Measurements from ENCODE around the gene ELK4. TPM values are rescaled to one million over a fixed set of nuclear protein-coding genes. Genes with fewer than 3 reads are reported as not detected.

ELK4 gene
- total and polyA plus RNA-seq, 2 of the 13 experiments (the other 11 are each of a cell fraction or from before 2014, with no cell fraction given) = 8.3 to 13.1 TPM

DNA sequence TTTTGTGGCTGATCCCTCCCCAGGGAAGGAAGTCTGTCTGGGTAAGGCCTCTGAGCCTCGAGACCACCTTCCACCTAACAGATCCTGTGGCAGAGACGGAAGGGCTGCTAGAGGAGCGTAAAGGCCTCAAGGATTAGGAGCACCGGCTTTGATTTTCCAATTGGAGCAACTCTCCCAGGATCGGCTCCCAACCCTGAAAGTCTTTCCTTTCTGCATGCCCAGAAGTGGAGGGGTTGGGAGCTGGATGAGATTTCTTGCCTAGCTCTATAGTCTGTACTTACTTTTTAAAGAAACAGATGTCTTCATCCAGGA lies 41.4 kb downstream of the ELK4 start:
- ChIA-PET POLR2A (interaction anchor here (2.7 to 2.9 kb wide), 2 partner anchors 42 to 68 kb away, joined by 35 to 63 read pairs; partner anchors contain the start of gene ELK4), CTCF (ENCODE audit: low intra/inter-chr PET ratio, low total read pairs) (interaction anchor here (2.7 to 5.1 kb wide), 2 partner anchors 42 to 67 kb away, joined by 16 to 99 read pairs; partner anchors contain the start of gene ELK4)
- 0 out of 5 replicates have a peak, but pooled peaks cover 0 to 2% of the 10 kb centered on the region in 2 experiments for H3K36me3 ChIP-seq (replicated peaks in 1 of 2; ENCODE audit: control insufficient read depth in 1 of 2, insufficient read depth in 2 of 2, low read length in 2 of 2)
- ATAC-seq (no peak), DNase-seq (ENCODE audit: low spot score) (no peak), FAIRE-seq (no peak)
- no peak overlapping the region for H3K4me3 ChIP-seq (replicated peaks in 1 of 3; ENCODE audit: insufficient read depth in 1 of 3, low read depth in 2 of 3, low read length in 3 of 3)
- H3K9me3 ChIP-seq (ENCODE audit: low read length) = no peaks in the 10 kb centered on the region
- intact Hi-C loops (cut with micrococcal nuclease; ENCODE audit: unreplicated experiment) = no loop called here
- WGBS (ENCODE audit: low lambda C conversion rate) = 34% methylated on average over 5 of the region's 5 CpGs
- no peak overlapping the region for H2AFZ ChIP-seq (ENCODE audit: low read length)
- in situ Hi-C loops (cut with HindIII; ENCODE audit: extremely low pct_ligation_motif_present, low pct_unique_long_range_greater_than_20kb) = loop anchor here (5.0 kb wide), 3 partner anchors 42 to 127 kb away; partner anchors contain the start of gene ELK4
- no peaks in the 10 kb centered on the region for H3K79me2 ChIP-seq (ENCODE audit: insufficient read depth, low read length)
- peak overlapping the region; percentile 28 for H3K4me2 ChIP-seq (ENCODE audit: low read depth, low read length)
- H3K4me1 ChIP-seq (ENCODE audit: insufficient read depth, low read length) = peaks cover 39% of the 10 kb centered on the region
- H4K20me1 ChIP-seq (ENCODE audit: insufficient read depth, low read length) = no peaks in the 10 kb centered on the region
- no TSS peak for BruUV-seq (replicated peaks)
- H3K27me3 ChIP-seq (ENCODE audit: control insufficient read depth in 1 of 2, insufficient read depth in 2 of 2, low read length in 2 of 2) = 0 out of 5 replicates have a peak, but pooled peaks cover 0 to 7% of the 10 kb centered on the region in 2 experiments
- H3K9ac ChIP-seq (ENCODE audit: insufficient read depth, low read depth, low read length) = no peak overlapping the region; the same call in 1 of the 2 replicates
- no peak overlapping the region for H3K27ac ChIP-seq (ENCODE audit: extremely low read length, insufficient read depth, low read length)
- TF ChIP-seq ARNT (IDR thresholded peaks at IDR 0.05) (no peak), MLLT10 (CRISPR knock-in tag; IDR thresholded peaks at IDR 0.05) (no peak), KDM5A (IDR thresholded peaks at IDR 0.05; ENCODE audit: borderline replicate concordance, low read length) (no peak)

DNA sequence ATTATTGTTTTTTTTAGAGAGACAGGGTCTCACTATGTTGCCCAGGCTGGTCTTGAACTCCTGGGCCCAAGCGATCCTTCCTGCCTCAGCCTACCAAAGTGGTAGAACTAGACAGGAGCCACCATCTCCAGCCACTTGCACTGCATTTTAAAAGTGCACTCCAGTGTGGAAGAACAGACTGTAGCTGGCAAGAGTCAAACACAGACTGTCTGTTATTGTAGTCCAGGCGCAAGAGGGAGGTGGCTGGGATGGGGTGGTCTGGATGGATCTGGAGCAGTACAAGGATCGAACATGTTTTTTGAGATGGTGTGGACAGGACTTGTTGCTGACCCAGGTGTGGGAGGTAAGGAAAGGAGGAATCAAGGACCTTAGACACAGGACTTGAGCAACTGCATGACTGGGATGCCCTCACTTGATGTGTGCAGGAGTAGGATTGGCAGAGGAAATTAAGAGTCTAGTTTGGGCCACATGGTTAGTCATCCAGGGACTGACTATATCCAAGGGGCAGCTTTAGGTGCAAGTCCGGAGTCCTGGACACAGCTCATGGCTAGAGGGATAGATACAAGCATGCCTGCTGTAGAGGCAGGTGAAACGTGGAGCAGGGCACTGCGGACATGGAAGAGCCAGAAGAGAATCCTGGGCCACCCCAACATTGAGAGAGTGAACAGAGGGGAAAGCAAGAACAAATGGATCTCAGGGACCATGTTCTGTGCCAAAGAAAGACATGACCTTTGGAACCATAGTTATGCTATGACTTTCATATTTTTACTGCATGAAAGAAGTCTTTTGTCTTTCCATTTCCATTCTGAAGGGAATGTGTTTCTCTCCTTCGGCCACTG lies 42.0 kb downstream of the ELK4 start:
- ChIA-PET CTCF (ENCODE audit: low intra/inter-chr PET ratio, low total read pairs) (interaction anchor here (2.7 to 5.1 kb wide), 2 partner anchors 42 to 67 kb away, joined by 16 to 99 read pairs; partner anchors contain the start of gene ELK4), POLR2A (interaction anchor here (2.0 to 2.7 kb wide), 2 partner anchors 42 to 68 kb away, joined by 10 to 35 read pairs; partner anchors contain the start of gene ELK4)
- TF ChIP-seq HNF4A (CRISPR knock-in tag; IDR thresholded peaks at IDR 0.05) (0 out of 2 replicates have a peak, but pooled peaks have one; percentile 5), MAFG (CRISPR knock-in tag; IDR thresholded peaks at IDR 0.05) (no peak), TBX3 (IDR thresholded peaks at IDR 0.05; ENCODE audit: borderline replicate concordance) (no peak), SALL1 (CRISPR knock-in tag; IDR thresholded peaks at IDR 0.05) (peak; percentile 54), THYN1 (CRISPR knock-in tag; IDR thresholded peaks at IDR 0.05; ENCODE audit: borderline replicate concordance, low read depth) (no peak)
- Histone ChIP-seq H3K9me3 (ENCODE audit: low read length) (no peaks in the 10 kb centered on the region), H3K4me2 (ENCODE audit: low read depth, low read length) (peak overlapping the region; percentile 28), H3K4me1 (ENCODE audit: insufficient read depth, low read length) (peaks cover 44% of the 10 kb centered on the region), H2AFZ (ENCODE audit: low read length) (no peak overlapping the region), H3K27ac (ENCODE audit: extremely low read length, insufficient read depth, low read length) (no peak overlapping the region), H3K27me3 (ENCODE audit: control insufficient read depth in 1 of 2, insufficient read depth in 2 of 2, low read length in 2 of 2) (0 out of 5 replicates have a peak, but pooled peaks cover 0 to 7% of the 10 kb centered on the region in 2 experiments), H4K20me1 (ENCODE audit: insufficient read depth, low read length) (no peaks in the 10 kb centered on the region), H3K79me2 (ENCODE audit: insufficient read depth, low read length) (no peaks in the 10 kb centered on the region), H3K9ac (ENCODE audit: insufficient read depth, low read depth, low read length) (no peak overlapping the region; the same call in 1 of the 2 replicates), H3K36me3 (replicated peaks in 1 of 2; ENCODE audit: control insufficient read depth in 1 of 2, insufficient read depth in 2 of 2, low read length in 2 of 2) (0 out of 5 replicates have a peak, but pooled peaks cover 0 to 2% of the 10 kb centered on the region in 2 experiments), H3K4me3 (replicated peaks in 1 of 3; ENCODE audit: insufficient read depth in 1 of 3, low read depth in 2 of 3, low read length in 3 of 3) (no peak overlapping the region)
- 55% methylated on average over 7 of the region's 7 CpGs for WGBS (ENCODE audit: low lambda C conversion rate)
- ATAC-seq (no peak), FAIRE-seq (no peak), DNase-seq (ENCODE audit: low spot score) (peak; percentile 11)
- intact Hi-C loops (cut with micrococcal nuclease; ENCODE audit: unreplicated experiment) (no loop called here), in situ Hi-C loops (cut with HindIII; ENCODE audit: extremely low pct_ligation_motif_present, low pct_unique_long_range_greater_than_20kb) (loop anchor here (5.0 kb wide), 3 partner anchors 42 to 127 kb away; partner anchors contain the start of gene ELK4)
- no TSS peak for BruUV-seq (replicated peaks)
